ENCODE data around the gene NATD1.

Gene NATD1

GRCh38 chr17:21191698-21192097 lies 61.5 kb downstream of the NATD1 start:
- DNase-seq (ENCODE audit: low spot score): no peak

GRCh38 chr17:21190078-21190477 lies 63.1 kb downstream of the NATD1 start:
- DNase-seq (ENCODE audit: low spot score): no peak

GRCh38 chr17:21189361-21189760 lies 63.8 kb downstream of the NATD1 start:
- DNase-seq (ENCODE audit: low spot score): no peak
